Measurements from ENCODE around the gene OTOP2. TPM values are rescaled to one million over a fixed set of nuclear protein-coding genes. Genes with fewer than 3 reads are reported as not detected.
"Not testable (repeated sequence)": the region's sequence is repeated elsewhere in the genome, so short reads cannot be mapped to it uniquely, and the experiment has no call there.

OTOP2 gene
- total and polyA plus RNA-seq, 2 of the 8 experiments (the other 6 are each of a cell fraction or from before 2014, with no cell fraction given): 0.23 TPM; not detected in 1

DNA sequence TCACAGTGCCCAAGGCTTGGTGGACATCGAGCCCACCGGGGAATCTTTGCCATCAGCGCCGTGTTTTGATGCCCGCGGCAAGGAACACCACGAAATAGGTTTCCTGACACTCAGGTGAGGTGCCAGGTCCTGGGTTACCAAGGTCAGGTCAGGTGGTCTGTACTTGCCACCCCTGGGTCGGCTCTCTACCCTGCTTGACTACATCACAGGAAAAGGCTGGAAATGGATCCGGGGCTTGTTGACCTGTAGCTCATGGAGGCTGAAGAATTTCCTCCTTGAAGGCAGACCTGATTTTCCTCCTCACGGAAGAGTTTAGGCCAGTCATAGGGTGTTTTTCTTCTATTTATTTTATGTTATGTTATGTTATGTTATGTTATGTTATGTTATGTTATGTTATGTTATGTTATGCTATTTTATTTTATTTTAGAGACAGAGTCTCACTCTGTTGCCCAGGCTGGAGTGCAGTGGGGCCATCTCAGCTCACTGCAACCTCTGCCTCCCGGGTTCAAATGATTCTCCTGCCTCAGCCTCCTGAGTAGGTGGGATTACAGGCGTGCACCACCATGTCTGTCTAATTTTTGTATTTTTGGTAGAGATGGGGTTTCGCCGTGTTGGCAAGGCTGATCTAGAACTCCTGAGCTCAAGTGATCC lies 58.7 kb downstream of the OTOP2 start:
- peak overlapping the region; percentile 84; the same call in 1 of the 2 replicates for H2BK5ac ChIP-seq (ENCODE audit: low read depth, low read length)
- not testable (repeated sequence) for H4K20me1 ChIP-seq (replicated peaks in 1 of 2; ENCODE audit: control insufficient read depth in 1 of 2, insufficient read depth in 2 of 2, low read length in 2 of 2); H3K36me3 ChIP-seq (ENCODE audit: control insufficient read depth in 2 of 4, insufficient read depth in 4 of 4, low read length in 3 of 4); H3K27me3 ChIP-seq (replicated peaks in 1 of 4; ENCODE audit: control insufficient read depth in 3 of 4, extremely low read depth in 1 of 4, insufficient read depth in 3 of 4, low read length in 3 of 4); H3K4me1 ChIP-seq (replicated peaks in 1 of 4; ENCODE audit: control insufficient read depth in 3 of 4, insufficient read depth in 4 of 4, low read length in 3 of 4); H2BK15ac ChIP-seq (ENCODE audit: low read length); DNase-seq (ENCODE audit: low read depth in 1 of 2, low spot score in 2 of 2); H3K9me3 ChIP-seq (ENCODE audit: insufficient read depth in 2 of 2, low read depth in 1 of 2, low read length in 1 of 2); H2AK5ac ChIP-seq (ENCODE audit: low read depth, low read length); H3K23ac ChIP-seq (ENCODE audit: insufficient read length); FAIRE-seq; H3K79me1 ChIP-seq (ENCODE audit: low read depth, low read length); H3K79me2 ChIP-seq (ENCODE audit: control insufficient read depth in 1 of 2, insufficient read depth in 2 of 2, low read length in 2 of 2)
- TF ChIP-seq SAP30 (IDR thresholded peaks at IDR 0.05; ENCODE audit: insufficient read depth, insufficient replicate concordance, low read length): peak; percentile 56
- peak; percentile 1 for TF ChIP-seq KDM4A (IDR thresholded peaks at IDR 0.05; ENCODE audit: low read depth, low read length, severe bottlenecking)
- TF ChIP-seq SIN3A (conservative IDR thresholded peaks at IDR 0.05 in 1 of 2, IDR thresholded peaks at IDR 0.05 in 1 of 2; ENCODE audit: low read depth in 1 of 2, low read length in 2 of 2): 0 out of 4 replicates have a peak, but pooled peaks of 1 of the 2 experiments have one; percentile 5
- peak overlapping the region; percentile 70 to 90 (median 76) for H3K4me3 ChIP-seq (ENCODE audit: extremely low read depth in 1 of 4, insufficient read depth in 2 of 4, low read depth in 3 of 4, low read length in 4 of 4)
- H3K56ac ChIP-seq (replicated peaks; ENCODE audit: insufficient read length, low read depth, low read length): peak overlapping the region; percentile 91
- peak overlapping the region; percentile 18; the same call in 1 of the 2 replicates for H2AFZ ChIP-seq (ENCODE audit: low read length)
- H3K14ac ChIP-seq (ENCODE audit: insufficient read length): peak overlapping the region; percentile 38
- ChIA-PET POLR2A (ENCODE audit: partially characterized antibody) (interaction anchor here (0.9 to 4.2 kb wide), 11 partner anchors 10 to 148 kb away, joined by 3 to 48 read pairs (median 4); partner anchors contain the start of genes HID1, MRPL58 and NT5C), CTCF (ENCODE audit: partially characterized antibody) (interaction anchor here (0.6 to 2.3 kb wide), 11 partner anchors 10 to 430 kb away, joined by 3 to 19 read pairs (median 4); partner anchors contain the start of genes HID1 and MIF4GD)
- H3K23me2 ChIP-seq (ENCODE audit: low read depth, low read length): peaks cover 12% of the 10 kb centered on the region; the same call in 1 of the 2 replicates
- peak overlapping the region; percentile 73 to 100 for H3K4me2 ChIP-seq (ENCODE audit: insufficient read depth in 1 of 2, low read depth in 2 of 2, low read length in 2 of 2)
- H3K9ac ChIP-seq (replicated peaks in 1 of 4; ENCODE audit: extremely low read depth in 1 of 4, low read depth in 3 of 4, low read length in 3 of 4): peak overlapping the region; percentile 64 to 76 (median 70); a peak in 6 of 7 replicates
- peak overlapping the region; percentile 93 for H4K5ac ChIP-seq (ENCODE audit: insufficient read length, low read depth, low read length)
- H3K27ac ChIP-seq (ENCODE audit: low read depth, low read length): peak overlapping the region; percentile 50; the same call in 1 of the 2 replicates
- peak overlapping the region; percentile 95 for H4K8ac ChIP-seq (ENCODE audit: extremely low read depth, insufficient read depth, low read length)
- H2BK20ac ChIP-seq (ENCODE audit: low read length): 0 out of 2 replicates have a peak overlapping the region, but pooled peaks have one; percentile 32
- H2BK120ac ChIP-seq (replicated peaks; ENCODE audit: low read depth, low read length): peak overlapping the region; percentile 66
- H2BK12ac ChIP-seq (ENCODE audit: low read depth, low read length): peak overlapping the region; percentile 88; the same call in 1 of the 2 replicates
- H4K91ac ChIP-seq (replicated peaks; ENCODE audit: insufficient read length, low read length): peak overlapping the region; percentile 64
- WGBS, 2 experiments (ENCODE audit: extremely low coverage in 1 of 2, insufficient coverage in 1 of 2, insufficient read length in 1 of 2, insufficient replicate concordance in 2 of 2, low coverage in 1 of 2, low lambda C conversion rate in 2 of 2, missing lambda C conversion rate in 1 of 2): 30% methylated on average over 14 of the region's 14 CpGs; no CpG with 5 or more reads in 1 of the 2 experiments
- peak overlapping the region; percentile 87 for H3K18ac ChIP-seq (ENCODE audit: extremely low read depth, low read length)
- peak overlapping the region; percentile 88 for H3K4ac ChIP-seq (replicated peaks; ENCODE audit: insufficient read length, low read depth, low read length)
